MG63 (cell line): ENCODE measurements around the gene SCG2. TPM values are rescaled to one million over a fixed set of nuclear protein-coding genes. Genes with fewer than 3 reads are reported as not detected.

Source experiments
- DNase-seq: peaks from one replicate; pipeline ENCODE4 v3.0.0-alpha.2; 2020
- H3K27me3 ChIP-seq: fragments of 250-450 bp; sonication (Bioruptor Pico); 2 replicates; pipeline ENCODE4 v1.5.1; 2020; ENCODE audit warnings: mild to moderate bottlenecking, moderate library complexity
- H3K36me3 ChIP-seq: fragments of 250-450 bp; sonication (Bioruptor Pico); 2 replicates; pipeline ENCODE4 v1.5.1; 2020; ENCODE audit warnings: mild to moderate bottlenecking, moderate library complexity
- H3K4me3 ChIP-seq: fragments of 250-450 bp; sonication (Bioruptor Pico); 2 replicates; pipeline ENCODE4 v1.5.1; 2020; ENCODE audit warnings: mild to moderate bottlenecking, moderate library complexity
- H3K9me3 ChIP-seq: fragments of 250-450 bp; sonication (Bioruptor Pico); 2 replicates; pipeline ENCODE4 v1.5.1; 2020; ENCODE audit warnings: mild to moderate bottlenecking, moderate library complexity
- total RNA-seq: library from RNA; depleted of rRNA; stranded (reverse); fragments of >200 nt; shearing (Covaris generic); gene quantifications from 2 replicates; pipeline ENCODE4 v1.2.3, GENCODE V29; 2014; ENCODE audit warnings: low replicate concordance; rRNA removed

Gene SCG2
- total RNA-seq, 1 experiment from 2014 or later, result 0.26 TPM

- H3K27me3 ChIP-seq, result no peaks in the 10 kb centered on the region; the same call in 1 of the 2 replicates
- no peak for DNase-seq
- H3K4me3 ChIP-seq, result no peak overlapping the region
- H3K9me3 ChIP-seq, result no peaks in the 10 kb centered on the region
- H3K36me3 ChIP-seq, result no peaks in the 10 kb centered on the region
These were observed 47.2 kb downstream of the SCG2 start for GRCh38 chr2:223554923-223555322.

- Histone ChIP-seq H3K4me3 (no peak overlapping the region), H3K27me3 (no peaks in the 10 kb centered on the region; the same call in 1 of the 2 replicates), H3K36me3 (no peaks in the 10 kb centered on the region), H3K9me3 (no peaks in the 10 kb centered on the region)
- peak; percentile 88 for DNase-seq
These were observed 52.9 kb downstream of the SCG2 start for GRCh38 chr2:223549215-223549614.

GRCh38 chr2:223548194-223548593 lies 54.0 kb downstream of the SCG2 start:
- H3K9me3 ChIP-seq, result no peaks in the 10 kb centered on the region
- H3K4me3 ChIP-seq, result no peak overlapping the region
- no peaks in the 10 kb centered on the region for H3K36me3 ChIP-seq
- H3K27me3 ChIP-seq, result no peaks in the 10 kb centered on the region
- no peak for DNase-seq

Other genes with a start within 250 kb of the SCG2 start
- 22.2 and 35.5 TPM in 2 replicates for gene AP1S3, start 235.2 kb upstream of the SCG2 start, total RNA-seq